A549 (cell line): ENCODE measurements around the gene TBX21. TPM values are rescaled to one million over a fixed set of nuclear protein-coding genes. Genes with fewer than 3 reads are reported as not detected.
A peak's percentile ranks its signal among the peaks of the same experiment; 100 is the strongest.

Source experiments
- ATAC-seq, 2 experiments: fragments of 200-7000 bp in 1 of 2; fragments of >200 bp in 1 of 2; cut with Nextera tagmentation in 1 of 2; cut with Tn5 transposase in 1 of 2; 3 replicates each; pipeline versions ENCODE4 v1.8.0 to v1.9.1; 2018 to 2020; ENCODE audit warnings: mild to moderate bottlenecking in 1 of 2, moderate library complexity in 1 of 2
- CTCF ChIA-PET: fragments of 300-600 bp; sonication (Branson Sonifier 250); formaldehyde crosslinking; extraction: SDS; loops from one replicate; lab custom pipeline; 2021; ENCODE audit warnings: antibody characterized with exemption, inconsistent platforms; lab: Yijun Ruan, JAX
- POLR2A ChIA-PET: fragments of 350-600 bp; formaldehyde crosslinking; extraction: SDS; loops from one replicate; lab custom pipeline; 2021; ENCODE audit warnings: antibody characterized with exemption, inconsistent platforms; lab: Yijun Ruan, JAX
- DNase-seq, 2 experiments: peaks; one replicate each; pipeline versions ENCODE4 v3.0.0 to v3.0.0-alpha.2; 2011 to 2016; ENCODE audit warnings: low read depth in 1 of 2, low spot score in 1 of 2
- FAIRE-seq: peaks from 2 replicates; lab custom pipeline; 2011; peaks lifted over from hg19 to GRCh38; lab: Jason Lieb, UNC
- H3K27ac ChIP-seq, 2 experiments: fragments of >200 bp; sonication (Bioruptor Twin); formaldehyde crosslinking; 3 replicates each; pipeline ENCODE4 v1.5.1; 2016 to 2017
- H3K4me1 ChIP-seq: fragments of >200 bp; sonication (Bioruptor Twin); formaldehyde crosslinking; 3 replicates; pipeline ENCODE4 v1.6.1; 2016
- H3K4me2 ChIP-seq: fragments of >200 bp; sonication (Bioruptor Twin); formaldehyde crosslinking; 3 replicates; pipeline ENCODE4 v1.6.1; 2016
- H3K4me3 ChIP-seq: fragments of >200 bp; sonication (Bioruptor Twin); formaldehyde crosslinking; 3 replicates; pipeline ENCODE4 v1.5.1; 2016
- H3K9me3 ChIP-seq: fragments of >200 bp; sonication (Bioruptor Twin); formaldehyde crosslinking; 3 replicates; pipeline ENCODE4 v1.6.1; 2016
- BHLHE40 ChIP-seq: IDR thresholded peaks from 2 replicates; pipeline ENCODE4 v1.6.1; 2012; ENCODE audit warnings: low read depth, low read length, inconsistent platforms
- CBX2 ChIP-seq: fragments of 200-600 bp; sonication (generic); IDR thresholded peaks from 2 replicates; pipeline ENCODE4 v1.6.1; 2016; ENCODE audit warnings: low read depth, mild to moderate bottlenecking, borderline replicate concordance
- CHD2 ChIP-seq: fragments of 150-350 bp; IDR thresholded peaks from 2 replicates; pipeline ENCODE4 v1.6.1; 2014; ENCODE audit warnings: low read length; ENCODE audit not compliant: partially characterized antibody
- CTCF ChIP-seq: fragments of >200 bp; sonication (Bioruptor Twin); formaldehyde crosslinking; IDR thresholded peaks from 3 replicates; pipeline ENCODE4 v1.5.1; 2016
- EHF ChIP-seq: fragments of 250-450 bp; sonication (Bioruptor Pico); IDR thresholded peaks from 2 replicates; pipeline ENCODE4 v1.5.0; 2020; ENCODE audit warnings: mild to moderate bottlenecking
- FOSB ChIP-seq: fragments of 250-450 bp; sonication (Bioruptor Pico); IDR thresholded peaks from 2 replicates; pipeline ENCODE4 v1.5.0; 2020; ENCODE audit warnings: mild to moderate bottlenecking, moderate library complexity
- FOSL2 ChIP-seq, 2 experiments: fragments of 450-650 bp in 1 of 2; fragments of >200 bp in 1 of 2; sonication (Bioruptor Twin) in 1 of 2; formaldehyde crosslinking; IDR thresholded peaks; 2 replicates each; pipeline versions ENCODE4 v1.5.0 to v1.6.1; 2016 to 2020; ENCODE audit warnings: mild to moderate bottlenecking in 1 of 2, moderate library complexity in 1 of 2
- GATA3 ChIP-seq: IDR thresholded peaks from 2 replicates; pipeline ENCODE4 v1.6.1; 2012; ENCODE audit warnings: borderline replicate concordance
- HDAC2 ChIP-seq: fragments of 200-600 bp; sonication (generic); IDR thresholded peaks from 2 replicates; pipeline ENCODE4 v1.6.1; 2016
- HOXA7 ChIP-seq: fragments of 250-450 bp; sonication (Bioruptor Pico); IDR thresholded peaks from 2 replicates; pipeline ENCODE4 v1.5.0; 2020; ENCODE audit warnings: mild to moderate bottlenecking, moderate library complexity
- HOXB5 ChIP-seq: fragments of 250-450 bp; sonication (Bioruptor Pico); IDR thresholded peaks from 2 replicates; pipeline ENCODE4 v1.5.0; 2020; ENCODE audit warnings: mild to moderate bottlenecking, moderate library complexity
- KDM5A ChIP-seq: fragments of 200-600 bp; sonication (generic); IDR thresholded peaks from 2 replicates; pipeline ENCODE4 v1.6.1; 2016; ENCODE audit warnings: antibody characterized with exemption, mild to moderate bottlenecking
- MAFK ChIP-seq: fragments of 450-650 bp; IDR thresholded peaks from 2 replicates; pipeline ENCODE4 v1.6.1; 2014; ENCODE audit not compliant: partially characterized antibody
- MAX ChIP-seq: IDR thresholded peaks from 2 replicates; pipeline ENCODE4 v1.6.1; 2012
- MYC ChIP-seq: IDR thresholded peaks from 2 replicates; pipeline ENCODE4 v1.6.1; 2012; ENCODE audit warnings: mild to moderate bottlenecking, inconsistent platforms, low read length, improper control_type of control experiment, borderline replicate concordance
- NFE2L2 ChIP-seq: fragments of 150-350 bp; conservative IDR thresholded peaks from 2 replicates; pipeline ENCODE4 v1.6.1; 2014; ENCODE audit warnings: low read length
- PBX3 ChIP-seq: IDR thresholded peaks from 2 replicates; pipeline ENCODE4 v1.6.1; 2012
- POLR2A ChIP-seq: IDR thresholded peaks from 2 replicates; pipeline ENCODE4 v1.6.1; 2012; ENCODE audit warnings: mild to moderate bottlenecking, low read length
- POLR2AphosphoS2 ChIP-seq: conservative IDR thresholded peaks from 2 replicates; pipeline ENCODE4 v1.6.1; 2012; ENCODE audit warnings: low read length, improper control_type of control experiment, inconsistent platforms
- RARB ChIP-seq: fragments of 250-450 bp; sonication (Bioruptor Pico); IDR thresholded peaks from 2 replicates; pipeline ENCODE4 v1.8.0; 2021; ENCODE audit warnings: mild to moderate bottlenecking, moderate library complexity
- RCOR1 ChIP-seq: fragments of 150-350 bp; IDR thresholded peaks from 2 replicates; pipeline ENCODE4 v1.6.1; 2014; ENCODE audit warnings: antibody characterized with exemption, low read length, low read depth
- RNF2 ChIP-seq: fragments of 200-600 bp; sonication (generic); IDR thresholded peaks from 2 replicates; pipeline ENCODE4 v1.6.1; 2016; ENCODE audit warnings: low read depth, mild to moderate bottlenecking, antibody characterized with exemption, moderate library complexity, borderline replicate concordance
- SMC3 ChIP-seq: fragments of >200 bp; sonication (Bioruptor Twin); formaldehyde crosslinking; IDR thresholded peaks from 3 replicates; pipeline ENCODE4 v1.6.1; 2018; ENCODE audit warnings: inconsistent platforms
- SREBF2 ChIP-seq: fragments of 450-650 bp; IDR thresholded peaks from 2 replicates; pipeline ENCODE4 v1.6.1; 2014; ENCODE audit warnings: mild to moderate bottlenecking, moderate library complexity
- ZC3H11A ChIP-seq: fragments of 450-650 bp; IDR thresholded peaks from 2 replicates; pipeline ENCODE4 v1.6.1; 2014; ENCODE audit warnings: antibody characterized with exemption, mild to moderate bottlenecking
- ZFP36 ChIP-seq: fragments of 450-650 bp; IDR thresholded peaks from 2 replicates; pipeline ENCODE4 v1.6.1; 2014; ENCODE audit warnings: borderline replicate concordance; ENCODE audit not compliant: partially characterized antibody
- ZSCAN20 ChIP-seq: fragments of 250-450 bp; sonication (Bioruptor Pico); IDR thresholded peaks from 2 replicates; pipeline ENCODE4 v1.8.0; 2022; ENCODE audit warnings: mild to moderate bottlenecking, moderate library complexity
- WGBS: methylation state at CpG from one replicate; pipeline ENCODE4 v1.1.6; 2017; ENCODE audit errors: missing lambda C conversion rate; 5-methylcytosine and 5-hydroxymethylcytosine counted together
- polyA plus RNA-seq, 4 experiments: library from polyadenylated mRNA; depleted of rRNA in 3 of 4; stranded (reverse); fragments of >200 nt; fragmentation: RNase III in 1 of 4; extraction: RNeasy Plus Mini Kit Qiagen cat#74134 plus additional on column Dnase treatment in 1 of 4; gene quantifications; 2 replicates in 3 of 4; 3 replicates in 1 of 4; pipeline ENCODE4 v1.2.3, GENCODE V29; 2011 to 2017

Gene TBX21
- polyA plus RNA-seq, 2 of the 4 experiments (the other 2 are of a cell fraction): not detected

- TF ChIP-seq KDM5A: no peak
- TF ChIP-seq ZSCAN20 (CRISPR knock-in tag): no peak
- TF ChIP-seq, all 56 proteins: peak for 0
These were observed 2.4 kb upstream of the TBX21 start (continued) for GRCh38 chr17:47730681-47731080.

GRCh38 chr17:47731396-47731795 lies 1.6 kb upstream of the TBX21 start:
- no peak for FAIRE-seq
- DNase-seq: no peak
- CTCF ChIA-PET: interaction anchor here (0.6 to 11.2 kb wide), 12 partner anchors 10 to 219 kb away, joined by 3 to 87 read pairs (median 4); no protein-coding TSS in a partner anchor

DNA sequence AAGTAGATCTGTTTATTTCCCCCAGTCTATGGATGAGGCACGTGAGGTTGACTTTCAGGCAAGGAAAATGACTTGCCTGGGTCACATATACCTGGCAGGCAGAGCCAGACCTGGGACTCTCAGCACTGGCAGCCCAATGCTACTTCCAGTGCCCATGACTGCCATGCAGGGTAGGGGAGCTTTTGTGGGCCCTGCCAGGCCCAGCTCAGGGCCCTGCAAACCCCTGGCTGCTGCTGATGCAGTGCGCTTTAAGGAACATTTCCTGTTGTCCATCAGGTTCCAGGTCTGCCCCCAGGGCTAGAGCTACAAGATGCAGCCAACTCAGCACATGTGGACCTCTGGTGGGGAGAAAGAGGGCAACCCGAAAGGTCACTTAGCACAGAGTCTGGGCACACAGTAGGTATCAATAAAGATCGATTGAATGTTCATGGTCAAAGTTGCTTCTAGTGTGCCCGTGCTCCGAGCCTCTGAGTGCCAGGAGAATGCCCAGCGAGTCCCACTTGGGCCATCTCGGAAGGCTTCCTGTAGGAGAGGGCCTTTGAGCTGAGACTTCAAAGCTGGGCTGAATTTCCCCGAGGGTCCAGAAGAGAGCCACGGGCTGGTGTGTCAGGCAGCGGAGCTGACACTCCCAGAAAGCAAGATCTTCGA lies 513 bp upstream of the TBX21 start:
- peak overlapping the region; percentile 88 for H3K4me2 ChIP-seq
- no peak for DNase-seq
- peak in 1 of 2 experiments; percentile 2; a peak in 1 of 6 replicates for ATAC-seq
- H3K9me3 ChIP-seq: no peaks in the 10 kb centered on the region
- CTCF ChIA-PET: interaction anchor here (0.6 to 11.2 kb wide), 26 partner anchors 9 to 111 kb away, joined by 3 to 87 read pairs (median 5); no protein-coding TSS in a partner anchor
- WGBS: 40% methylated on average over 12 of the region's 12 CpGs
- POLR2A ChIA-PET: interaction anchor here (0.6 to 1.2 kb wide), 3 partner anchors 58 to 731 kb away, joined by 3 to 11 read pairs (median 4); partner anchors contain the start of genes LRRC46 and MRPL10
- H3K4me3 ChIP-seq: peak overlapping the region; percentile 48; the same call in 2 of the 3 replicates
- 0 out of 3 replicates have a peak, but pooled peaks cover 4% of the 10 kb centered on the region for H3K4me1 ChIP-seq
- peak overlapping the region in 1 of 2 experiments; percentile 74; a peak in 2 of 6 replicates for H3K27ac ChIP-seq
- FAIRE-seq: no peak
- TF ChIP-seq FOSB (no peak), HOXB5 (CRISPR knock-in tag) (no peak), ZC3H11A (0 out of 2 replicates have a peak, but pooled peaks have one; percentile 3), CHD2 (no peak), ZFP36 (peak; percentile 94), MAFK (peak; percentile 22), ZSCAN20 (CRISPR knock-in tag) (no peak), MYC (no peak), PBX3 (no peak), GATA3 (no peak)

More at GRCh38 chr17:47731396-47731795, 1.6 kb upstream of the TBX21 start:
- no peaks in the 10 kb centered on the region for H3K9me3 ChIP-seq
- no peak for ATAC-seq
- POLR2A ChIA-PET: no interaction called here
- 0 out of 3 replicates have a peak, but pooled peaks cover 4% of the 10 kb centered on the region for H3K4me1 ChIP-seq
- TF ChIP-seq NFE2L2: no peak
- no peak for TF ChIP-seq CBX2
- no peak for TF ChIP-seq RARB (CRISPR knock-in tag)
- no peak for TF ChIP-seq MAX
- no peak for TF ChIP-seq POLR2A
- no peak overlapping the region for H3K27ac ChIP-seq
- 54% methylated on average over 2 of the region's 2 CpGs for WGBS
- no peak overlapping the region for H3K4me2 ChIP-seq
- H3K4me3 ChIP-seq: no peak overlapping the region

GRCh38 chr17:47733674-47734410 lies 806 bp downstream of the TBX21 start:
- DNase-seq: no peak
- H3K9me3 ChIP-seq: no peaks in the 10 kb centered on the region
- peak overlapping the region in 1 of 2 experiments; percentile 74; a peak in 3 of 6 replicates for H3K27ac ChIP-seq
- peak overlapping the region; percentile 48 for H3K4me3 ChIP-seq
- POLR2A ChIA-PET: interaction anchor here (1.0 to 1.2 kb wide), 2 partner anchors 56 to 98 kb away, joined by 3 to 4 read pairs; partner anchors contain the start of genes LRRC46 and MRPL10
- CTCF ChIA-PET: interaction anchor here (0.7 to 11.2 kb wide), 26 partner anchors 8 to 109 kb away, joined by 3 to 87 read pairs (median 5); no protein-coding TSS in a partner anchor
- 0 out of 3 replicates have a peak, but pooled peaks cover 4% of the 10 kb centered on the region for H3K4me1 ChIP-seq
- no peak for FAIRE-seq
- WGBS: 47% methylated on average over 41 of the region's 60 CpGs
- ATAC-seq: peak; percentile 36 to 63; a peak in 5 of 6 replicates
- peak overlapping the region; percentile 88 for H3K4me2 ChIP-seq
- TF ChIP-seq SMC3: no peak
- no peak for TF ChIP-seq CBX2
- TF ChIP-seq POLR2A: no peak
- TF ChIP-seq RNF2: no peak; the same call in 1 of the 2 replicates
- TF ChIP-seq BHLHE40: no peak
- TF ChIP-seq POLR2AphosphoS2: no peak
- TF ChIP-seq SREBF2: no peak
- no peak for TF ChIP-seq HOXA7 (CRISPR knock-in tag)
- no peak for TF ChIP-seq EHF (CRISPR knock-in tag)
- no peak for TF ChIP-seq CHD2
- no peak for TF ChIP-seq RCOR1
- no peak for TF ChIP-seq ZSCAN20 (CRISPR knock-in tag)
- TF ChIP-seq FOSL2 (IDR thresholded peaks at IDR 0.05): no peak
- no peak for TF ChIP-seq FOSL2 (CRISPR knock-in tag; IDR thresholded peaks at IDR 0.05)
- TF ChIP-seq HDAC2: no peak
- TF ChIP-seq CTCF: no peak
